IPS-11a (cell line): ENCODE results near the gene ZRSR2.
"Not testable (repeated sequence)": the region's sequence is repeated elsewhere in the genome, so short reads cannot be mapped to it uniquely, and the experiment has no call there.

ENCODE experiments used
- H3K4me3 ChIP-seq: one replicate; pipeline ENCODE4 v1.5.1; 2013; ENCODE audit warnings: low read depth, low read length, control low read depth

ZRSR2 gene, protein sequence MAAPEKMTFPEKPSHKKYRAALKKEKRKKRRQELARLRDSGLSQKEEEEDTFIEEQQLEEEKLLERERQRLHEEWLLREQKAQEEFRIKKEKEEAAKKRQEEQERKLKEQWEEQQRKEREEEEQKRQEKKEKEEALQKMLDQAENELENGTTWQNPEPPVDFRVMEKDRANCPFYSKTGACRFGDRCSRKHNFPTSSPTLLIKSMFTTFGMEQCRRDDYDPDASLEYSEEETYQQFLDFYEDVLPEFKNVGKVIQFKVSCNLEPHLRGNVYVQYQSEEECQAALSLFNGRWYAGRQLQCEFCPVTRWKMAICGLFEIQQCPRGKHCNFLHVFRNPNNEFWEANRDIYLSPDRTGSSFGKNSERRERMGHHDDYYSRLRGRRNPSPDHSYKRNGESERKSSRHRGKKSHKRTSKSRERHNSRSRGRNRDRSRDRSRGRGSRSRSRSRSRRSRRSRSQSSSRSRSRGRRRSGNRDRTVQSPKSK

DNA sequence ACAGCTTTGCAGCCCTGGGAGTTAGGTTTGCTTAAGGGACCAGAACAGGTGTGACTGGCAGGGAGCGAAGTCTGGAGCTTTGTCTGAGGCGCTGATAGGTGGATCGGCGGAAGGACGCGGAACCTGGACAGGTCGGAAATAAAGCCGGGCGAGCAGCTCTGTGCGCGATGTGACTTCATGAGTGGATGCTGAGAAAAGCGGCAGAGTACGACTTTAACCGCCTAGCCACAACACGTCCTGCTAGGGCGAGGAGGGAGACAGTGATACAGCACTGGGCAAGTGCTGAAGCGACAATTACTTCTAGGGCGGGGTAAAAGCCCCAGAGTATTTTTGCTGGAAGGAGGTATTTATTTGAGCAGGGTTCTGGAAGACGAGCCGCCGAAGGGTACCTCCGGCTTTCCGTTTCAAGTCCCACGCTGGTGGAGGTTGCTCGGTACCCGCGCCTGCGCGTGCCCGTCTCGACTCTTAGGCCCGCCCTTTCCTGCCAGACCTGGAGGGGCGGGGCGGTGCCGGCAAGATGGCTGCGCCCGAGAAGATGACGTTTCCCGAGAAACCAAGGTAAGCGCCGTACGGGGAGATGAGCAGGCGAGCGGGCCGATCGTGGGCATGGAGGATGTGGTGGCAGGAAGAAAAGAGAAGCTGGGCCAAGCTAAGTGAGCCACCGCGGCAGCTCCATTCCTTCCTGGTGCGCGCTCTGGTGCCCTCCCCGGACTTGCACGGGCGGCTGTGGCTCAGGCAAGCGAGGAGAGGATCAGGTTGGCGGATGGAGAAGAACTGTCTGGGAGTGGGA, at the start of gene ZRSR2:
Gene ZRSR2 (plus strand): TSS at position 506 of the 790 bp plus-strand sequence. CDS start 12 bp downstream, at position 518.
- peak within 1 kb of the TSS; percentile 79 for H3K4me3 ChIP-seq

DNA sequence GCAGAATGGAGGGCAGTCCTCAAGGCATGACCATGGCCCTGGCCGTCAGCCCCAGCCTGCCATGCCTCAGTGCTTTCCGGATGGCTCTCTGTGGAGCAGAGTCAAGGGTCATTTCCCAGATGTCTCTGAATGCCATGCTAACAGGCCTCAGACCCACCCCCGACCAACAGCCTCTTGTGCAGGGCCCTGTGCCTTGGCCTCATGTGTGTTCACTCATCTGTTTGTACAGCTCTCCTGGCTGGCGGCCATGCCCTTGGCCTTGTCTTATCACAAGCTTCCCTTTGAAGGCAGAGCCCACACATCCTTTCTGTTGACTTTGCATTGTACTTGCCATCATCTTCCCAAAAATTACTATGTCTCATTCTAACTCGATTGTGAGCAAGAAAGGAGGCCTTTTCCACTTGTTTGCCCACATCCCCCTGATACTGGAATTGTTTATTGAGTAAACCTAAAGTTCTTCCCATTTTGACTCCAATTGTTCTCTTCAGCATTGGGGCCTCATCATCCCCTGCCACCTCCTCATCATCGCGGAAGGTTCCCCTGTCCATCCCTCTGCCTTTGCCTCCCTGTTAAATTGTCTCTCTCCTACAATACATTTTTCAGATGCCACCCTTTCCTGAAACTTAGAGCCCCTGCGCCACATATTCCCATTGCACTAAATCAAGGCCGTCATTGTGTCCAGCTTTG, 46.0 kb upstream of the ZRSR2 start:
- H3K4me3 ChIP-seq, result no peak overlapping the region

DNA sequence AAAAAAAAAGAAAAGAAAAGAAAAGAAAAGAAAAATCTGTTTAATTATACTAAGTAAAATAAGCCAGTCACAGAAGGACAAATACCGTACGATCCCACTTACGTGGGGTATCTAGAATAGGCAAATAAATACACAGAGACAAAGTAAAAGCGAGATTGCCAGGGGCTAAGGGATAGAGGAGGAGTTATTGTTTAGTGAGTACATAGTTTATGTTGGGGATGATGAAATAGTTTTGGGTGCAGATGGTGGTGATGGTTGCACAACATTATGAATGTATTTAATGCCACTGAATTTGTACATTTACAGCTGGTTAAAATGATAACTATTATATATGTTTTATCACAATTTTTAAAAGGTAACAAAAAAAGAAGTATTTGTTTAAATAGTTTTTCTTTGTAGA, 45.1 kb upstream of the ZRSR2 start:
- no peak overlapping the region for H3K4me3 ChIP-seq

DNA sequence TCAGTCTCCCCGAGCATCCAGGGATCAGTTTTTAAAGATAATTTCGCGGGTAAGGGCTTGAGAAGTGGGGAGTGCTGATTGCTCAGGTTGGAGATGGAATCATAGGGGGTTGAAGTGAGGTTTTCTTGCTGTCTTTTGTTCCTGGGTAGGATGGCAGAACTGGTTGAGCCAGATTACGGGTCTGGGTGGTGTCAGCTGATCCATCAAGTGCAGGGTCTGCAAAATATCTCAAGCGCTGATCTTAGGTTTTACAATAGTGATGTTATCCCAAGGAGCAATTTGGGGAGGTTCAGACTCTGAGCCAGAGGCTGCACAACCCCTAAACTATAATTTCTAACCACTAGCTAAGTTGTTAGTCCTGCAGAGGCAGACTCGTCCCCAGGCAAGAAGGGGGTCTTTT, 43.6 kb upstream of the ZRSR2 start:
- H3K4me3 ChIP-seq, result not testable (repeated sequence)

DNA sequence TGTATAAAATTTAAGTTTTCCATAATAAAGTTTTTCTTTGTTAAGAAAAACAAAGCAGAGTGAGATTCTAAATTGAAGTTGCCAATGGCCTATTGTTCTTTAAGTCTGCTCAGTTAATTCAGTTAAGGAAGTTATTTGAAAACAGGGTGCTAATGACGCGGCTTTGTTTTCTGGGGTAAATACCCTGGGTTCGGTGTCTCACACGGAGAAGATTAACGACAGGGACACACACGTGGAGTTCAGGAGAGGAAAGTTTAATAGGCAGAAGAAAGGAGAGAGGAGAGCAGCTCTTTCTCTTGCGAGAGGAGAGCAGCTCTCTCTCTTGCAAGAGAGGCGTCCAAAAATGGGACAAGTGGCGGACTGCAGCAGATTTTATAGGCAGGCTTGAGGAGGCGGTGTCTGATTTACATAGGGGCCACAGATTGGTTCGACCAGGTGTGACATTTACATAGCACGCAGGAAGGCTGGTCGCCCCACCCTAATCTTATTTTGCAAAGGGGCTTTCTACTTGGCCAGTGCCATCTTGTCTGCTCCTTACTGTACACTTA, 42.6 kb upstream of the ZRSR2 start:
- H3K4me3 ChIP-seq, result no peak overlapping the region

DNA sequence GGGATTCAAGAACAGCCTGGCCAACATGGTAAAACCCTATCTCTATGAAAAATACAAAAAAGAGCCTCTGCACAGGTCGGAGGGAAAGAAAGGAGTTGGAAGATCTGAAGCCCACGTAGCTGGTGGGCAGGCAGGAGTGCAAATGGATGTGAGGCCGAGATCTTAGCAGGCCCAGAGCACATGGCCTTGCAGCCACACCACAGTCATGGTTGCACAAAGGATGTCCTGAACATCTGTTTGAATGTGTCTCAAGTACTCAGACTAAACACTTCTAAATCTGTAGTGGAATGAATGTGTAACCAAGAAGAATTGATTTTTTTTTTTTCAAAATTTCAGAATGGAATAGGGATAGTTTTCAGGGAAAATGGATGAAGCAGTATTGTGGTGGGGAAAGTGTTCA, 41.4 kb upstream of the ZRSR2 start:
- no peak overlapping the region for H3K4me3 ChIP-seq

DNA sequence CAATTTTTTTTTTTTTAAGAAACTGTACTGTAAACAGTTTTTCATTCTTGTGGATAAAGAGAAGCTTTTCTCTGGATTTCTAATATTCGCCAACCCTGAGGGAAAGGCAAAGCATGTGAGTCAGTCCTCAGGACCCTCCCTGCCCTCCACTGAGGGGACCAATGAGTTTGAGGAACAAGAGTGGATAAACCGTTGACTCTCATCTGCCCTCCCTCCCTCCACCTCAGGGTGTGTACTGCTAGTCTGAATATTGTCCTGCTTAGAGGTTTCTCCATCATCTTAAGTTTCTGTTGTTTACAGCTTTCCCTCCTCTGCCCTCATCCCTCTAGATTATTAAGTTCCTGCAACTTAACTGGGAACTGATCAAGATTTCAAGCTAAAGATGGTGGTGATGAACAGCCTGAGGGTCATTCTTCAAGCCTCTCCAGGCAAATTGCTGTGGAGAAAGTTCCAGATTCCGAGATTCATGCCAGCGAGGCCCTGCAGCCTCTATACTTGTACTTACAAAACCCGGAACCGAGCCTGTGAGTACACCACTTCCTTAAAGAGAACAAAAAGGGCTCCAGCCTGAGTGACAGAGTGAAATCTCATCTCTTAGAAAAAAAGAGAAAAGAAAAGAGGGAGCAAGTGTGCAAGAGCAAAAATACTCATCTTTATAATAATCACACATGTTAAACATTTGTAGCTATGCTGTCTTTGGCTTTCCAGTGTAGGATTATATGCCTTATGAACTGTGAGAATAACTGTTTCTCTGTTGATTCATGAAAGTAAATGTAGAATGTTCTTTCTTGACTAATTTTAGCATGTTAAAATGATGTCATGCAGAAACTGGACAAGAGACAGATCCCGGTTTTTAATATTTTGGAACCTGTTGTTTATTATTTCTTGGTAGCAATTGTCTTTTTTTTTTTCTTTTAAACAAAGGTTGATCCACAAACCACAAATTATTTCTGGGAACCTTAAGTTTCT, 40.4 kb upstream of the ZRSR2 start:
- no peak overlapping the region for H3K4me3 ChIP-seq

DNA sequence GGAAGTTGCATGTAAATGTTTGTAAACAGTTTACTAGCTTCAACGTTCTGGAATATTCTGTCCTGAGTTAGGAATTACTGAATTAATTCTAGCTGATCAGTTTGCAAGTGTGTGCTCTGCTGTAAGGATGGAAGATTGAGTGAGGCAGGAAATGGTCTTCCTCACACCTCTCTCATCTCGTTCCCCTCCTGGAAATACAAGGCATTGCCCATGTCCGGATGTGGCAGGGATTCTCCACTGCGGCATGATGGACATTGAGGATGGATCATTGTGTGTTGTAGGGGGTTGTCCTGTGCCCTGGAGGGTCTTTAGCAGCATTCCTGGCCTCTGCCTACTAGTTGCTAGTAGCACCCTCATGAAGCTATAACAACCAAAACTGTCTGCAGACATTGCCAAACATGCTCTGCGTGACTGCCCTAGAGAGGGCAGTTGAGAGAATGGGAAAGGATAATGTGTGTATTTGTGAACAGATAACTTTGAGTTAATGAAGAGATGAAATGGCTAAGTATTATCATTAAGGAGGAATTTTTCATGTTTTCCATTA, 39.6 kb upstream of the ZRSR2 start:
- no peak overlapping the region for H3K4me3 ChIP-seq

DNA sequence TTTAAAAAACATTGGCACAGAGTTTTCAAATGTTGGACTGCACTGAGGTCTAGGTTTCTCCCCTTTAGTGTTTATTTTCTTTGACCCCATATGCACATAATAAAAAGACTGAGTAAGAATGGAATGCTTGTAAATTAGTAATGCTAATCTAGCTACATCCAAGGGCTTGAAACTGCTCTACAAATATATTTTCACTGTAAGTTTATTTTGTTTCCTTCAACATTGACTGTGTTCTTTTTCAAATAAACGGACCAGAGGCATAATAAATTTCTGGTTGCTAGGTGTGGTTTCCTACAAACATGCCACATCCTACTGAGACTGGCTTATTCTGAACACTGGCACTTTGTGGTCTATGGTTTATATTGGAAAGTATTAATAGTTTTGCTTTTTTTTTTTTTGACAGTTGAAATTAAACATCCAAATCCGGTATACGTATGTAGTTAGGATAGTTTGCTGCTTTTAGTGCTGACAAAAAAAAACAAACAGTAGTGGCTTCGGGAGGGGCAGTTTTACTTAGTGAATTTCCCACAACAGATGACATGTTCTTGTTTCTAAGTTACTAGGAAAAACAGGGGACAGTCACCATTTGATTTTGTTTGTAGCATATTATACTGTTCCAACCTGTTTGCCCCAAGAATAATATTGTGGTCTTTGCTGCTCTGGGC, 39.0 kb upstream of the ZRSR2 start:
- no peak overlapping the region for H3K4me3 ChIP-seq

DNA sequence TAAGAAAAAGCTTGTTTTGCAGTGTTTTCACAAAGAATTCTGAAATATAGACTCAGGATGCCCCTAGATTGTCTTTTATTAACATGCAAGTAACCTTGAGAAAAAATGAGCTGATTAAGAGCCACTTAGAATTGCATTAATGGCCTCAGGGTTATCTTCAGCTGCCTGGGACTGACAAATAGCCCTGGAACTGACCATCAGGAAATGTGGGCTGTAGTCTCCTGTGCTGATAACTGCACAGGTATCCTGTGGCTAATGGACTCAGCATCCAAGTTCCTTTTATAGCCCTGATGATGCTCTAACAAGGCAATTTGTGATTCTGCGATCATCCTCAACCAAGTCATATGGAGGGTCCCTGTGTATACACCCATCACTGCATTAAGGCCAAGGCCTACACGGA, 35.2 kb upstream of the ZRSR2 start:
- H3K4me3 ChIP-seq, result no peak overlapping the region

DNA sequence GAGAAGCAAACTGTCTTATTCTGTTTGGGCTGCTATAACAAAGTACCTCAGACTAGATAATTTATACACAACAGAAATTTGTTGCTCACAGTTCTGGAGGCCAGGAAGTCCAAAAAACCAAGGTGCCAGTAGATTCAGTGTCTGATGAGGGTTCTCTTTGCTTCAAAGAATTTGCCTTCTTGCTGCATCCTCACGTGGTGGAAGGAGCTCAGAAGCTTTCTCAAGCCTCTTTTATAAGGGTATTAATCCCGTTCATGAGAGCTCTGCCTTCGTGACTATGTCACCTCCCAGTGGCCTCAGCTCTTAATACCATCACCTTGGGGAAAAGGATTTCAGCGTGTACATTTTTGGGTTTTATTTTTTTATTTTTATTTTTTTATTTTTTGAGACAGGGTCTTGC, 32.1 kb upstream of the ZRSR2 start:
- no peak overlapping the region for H3K4me3 ChIP-seq

DNA sequence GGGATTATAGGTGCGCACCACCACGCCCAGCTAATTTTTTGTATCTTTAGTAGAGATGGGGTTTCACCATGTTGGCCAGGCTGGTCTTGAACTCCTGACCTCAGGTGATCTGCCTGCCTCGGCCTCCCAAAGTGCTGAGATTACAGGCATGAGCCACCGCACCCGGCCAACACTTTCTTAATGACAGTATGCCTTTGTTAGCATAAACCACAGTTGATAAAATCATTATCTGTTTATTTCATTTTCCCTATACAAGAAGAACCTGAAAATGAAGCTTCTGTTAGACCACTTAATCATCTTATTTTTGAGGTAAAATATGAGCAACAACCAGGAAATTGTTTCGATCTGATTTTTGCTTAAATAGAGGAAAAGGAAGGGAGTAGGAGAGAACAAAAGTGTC, 30.4 kb upstream of the ZRSR2 start:
- H3K4me3 ChIP-seq, result not testable (repeated sequence)

DNA sequence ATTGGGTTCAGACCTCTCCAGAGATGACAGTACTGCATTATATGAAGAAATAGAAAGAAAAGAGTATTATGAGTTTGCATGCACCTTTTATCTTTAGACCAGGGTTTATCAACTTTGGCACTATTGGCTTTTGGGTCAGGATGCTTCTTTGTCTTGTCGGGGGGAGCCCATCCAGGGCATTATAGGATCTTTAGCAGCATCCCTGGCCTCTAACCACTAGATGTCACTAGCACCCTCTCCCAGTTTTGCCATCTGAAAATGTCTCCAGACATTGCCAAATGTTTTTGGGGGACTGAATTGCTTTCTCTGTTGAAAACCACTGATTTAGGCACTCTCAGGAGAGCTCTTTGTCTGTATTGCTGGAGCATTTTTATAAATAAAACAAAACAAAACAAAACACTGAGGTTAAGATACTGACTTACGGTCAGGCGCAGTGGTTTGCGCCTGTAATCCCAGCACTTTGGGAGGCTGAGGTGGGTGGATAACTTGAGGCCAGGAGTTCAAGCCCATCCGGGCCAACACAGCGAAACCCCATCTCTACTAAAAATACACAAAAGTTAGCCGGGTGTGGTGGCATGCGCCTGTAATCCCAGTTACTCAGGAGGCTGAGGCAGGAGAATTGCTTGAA, 28.6 kb upstream of the ZRSR2 start:
- no peak overlapping the region for H3K4me3 ChIP-seq

DNA sequence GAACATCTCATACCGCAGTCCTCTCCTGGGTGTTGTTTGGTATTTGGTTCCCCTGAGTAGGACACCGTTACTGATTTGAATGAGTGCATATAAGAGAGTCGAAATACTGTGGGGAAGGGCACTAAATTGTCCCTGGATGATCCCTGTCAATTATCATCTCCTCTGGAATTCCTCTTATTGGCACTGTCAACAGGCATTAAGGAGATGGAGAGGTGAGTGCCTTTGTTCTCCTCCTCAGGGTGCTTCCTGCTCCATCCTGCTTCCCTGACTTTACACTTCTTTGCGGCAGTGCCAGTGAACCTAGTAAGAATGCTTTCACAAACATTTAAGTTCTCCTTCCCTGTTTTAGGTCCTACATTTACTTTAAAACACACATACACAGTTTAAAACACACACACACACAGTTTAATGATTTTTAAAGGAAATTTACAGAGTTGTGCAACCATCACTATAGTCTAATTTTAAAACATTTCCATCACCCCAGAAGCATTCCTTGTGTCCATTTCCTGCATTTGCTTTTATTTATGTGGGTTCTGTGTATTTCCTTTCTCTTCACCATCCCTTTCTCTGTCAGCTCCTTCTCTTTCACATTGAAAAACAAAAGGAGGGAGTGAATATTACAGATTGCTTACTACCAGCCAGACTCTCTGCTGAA, 20.9 kb upstream of the ZRSR2 start:
- H3K4me3 ChIP-seq, result no peak overlapping the region

DNA sequence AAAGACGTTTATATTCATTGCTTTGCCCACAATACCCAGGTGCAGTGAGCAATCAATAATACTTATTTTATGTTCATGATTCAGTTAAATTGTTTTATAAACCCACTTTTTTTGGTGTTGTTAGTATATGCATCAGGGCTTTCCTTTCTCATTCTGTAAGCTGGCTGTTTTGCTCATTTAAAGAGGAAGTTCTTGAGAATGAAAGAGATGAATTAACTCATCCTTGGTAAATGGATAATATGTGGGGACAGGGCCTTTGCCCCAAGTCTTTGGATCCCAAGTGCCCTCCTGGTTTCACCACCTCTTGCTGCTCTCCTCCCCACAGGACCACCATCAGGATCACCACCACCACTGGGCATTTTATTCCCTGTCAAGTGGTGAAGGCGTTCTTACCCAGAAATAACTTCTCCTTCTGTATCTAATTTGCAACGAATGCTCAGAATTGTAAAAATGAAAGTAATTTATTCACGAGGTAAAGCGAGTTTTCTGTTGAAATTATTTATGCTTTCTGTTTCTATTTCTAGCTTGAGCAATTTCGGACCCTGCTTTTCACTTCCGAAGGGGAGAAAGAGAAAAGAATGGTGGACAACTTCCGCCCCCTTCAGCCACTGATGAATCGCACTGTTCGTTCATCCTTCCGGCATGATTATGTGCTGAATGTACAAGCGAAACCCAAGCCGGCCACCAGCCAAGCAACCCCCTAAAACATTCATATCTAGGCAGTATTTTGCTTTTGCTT, 8.2 kb upstream of the ZRSR2 start:
- no peak overlapping the region for H3K4me3 ChIP-seq

DNA sequence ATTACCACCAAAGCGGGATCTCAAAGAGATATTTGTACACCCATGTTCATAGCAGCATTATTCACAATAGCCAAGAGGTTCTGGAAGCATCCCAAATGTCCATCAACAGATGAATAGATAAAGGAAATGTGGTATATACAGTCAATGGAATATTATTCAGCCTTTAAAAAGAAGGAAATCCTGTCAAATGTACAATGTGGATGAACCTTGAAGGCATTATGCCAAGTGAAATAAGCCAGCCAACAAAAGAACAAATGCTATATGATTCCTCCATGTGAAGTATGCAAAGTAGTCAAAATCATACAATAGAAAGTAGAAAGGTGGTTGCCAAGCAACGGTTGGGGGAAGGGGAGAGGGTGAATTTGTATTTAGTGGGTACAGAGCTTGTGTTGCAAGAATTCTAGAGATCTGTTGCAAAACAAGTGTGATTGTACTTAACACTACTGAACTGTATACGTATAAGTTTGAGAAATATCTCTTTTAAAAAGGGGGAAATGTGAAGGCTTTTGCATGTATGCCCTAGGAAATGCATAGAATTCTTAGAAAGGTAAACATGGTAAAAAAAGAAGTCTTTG, 5.0 kb upstream of the ZRSR2 start:
- H3K4me3 ChIP-seq, result no peak overlapping the region

DNA sequence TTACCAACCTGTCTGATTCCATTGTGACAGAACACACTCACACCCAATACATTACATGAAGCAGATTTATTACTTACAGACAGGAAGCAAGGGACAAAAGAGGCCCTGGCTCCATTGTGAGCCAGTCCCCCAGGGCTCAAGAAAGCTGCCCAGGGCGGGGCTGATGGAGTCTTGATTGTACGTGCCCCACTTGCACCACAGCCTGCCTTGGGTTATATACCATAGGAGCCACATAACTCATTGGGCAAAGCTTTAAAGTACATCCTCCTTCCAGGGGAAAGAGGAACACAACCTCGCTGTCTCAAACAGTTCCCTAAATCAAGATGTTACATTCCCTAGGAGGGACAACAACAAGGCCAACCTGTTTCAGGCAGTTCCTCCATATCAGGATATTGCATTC, 3.4 kb upstream of the ZRSR2 start:
- H3K4me3 ChIP-seq, result no peak overlapping the region
